HUES64 (cell line): ENCODE measurements around the gene TPBGL.

ENCODE experiments used
- H3K27ac ChIP-seq: 2 replicates; pipeline ENCODE4 v1.7.0; 2013; ENCODE audit warnings: low read depth, low read length, inconsistent platforms
- H3K27me3 ChIP-seq: 2 replicates; pipeline ENCODE4 v1.6.1; 2013; ENCODE audit warnings: mild to moderate bottlenecking, low read length; ENCODE audit not compliant: insufficient read depth
- H3K36me3 ChIP-seq: 2 replicates; pipeline ENCODE4 v1.6.1; 2013; ENCODE audit warnings: mild to moderate bottlenecking, low read length; ENCODE audit not compliant: insufficient read depth
- H3K4me1 ChIP-seq: 2 replicates; pipeline ENCODE4 v1.6.1; 2013; ENCODE audit warnings: mild to moderate bottlenecking, low read length, moderate library complexity; ENCODE audit not compliant: insufficient read depth
- H3K4me3 ChIP-seq: 2 replicates; pipeline ENCODE4 v1.5.1; 2013; ENCODE audit warnings: mild to moderate bottlenecking, low read length, moderate library complexity
- H3K9ac ChIP-seq: 2 replicates; pipeline ENCODE4 v1.6.1; 2013; ENCODE audit warnings: mild to moderate bottlenecking, low read depth, low read length
- H3K9me3 ChIP-seq: 2 replicates; pipeline ENCODE4 v1.6.1; 2013; ENCODE audit warnings: low read depth, low read length; ENCODE audit not compliant: insufficient read depth
- WGBS: fragments of 150-250, 120-280 bp; methylation state at CpG from one replicate; pipeline ENCODE4 v1.1.7; 2013; ENCODE audit warnings: missing lambda C conversion rate; 5-methylcytosine and 5-hydroxymethylcytosine counted together

Gene TPBGL

DNA sequence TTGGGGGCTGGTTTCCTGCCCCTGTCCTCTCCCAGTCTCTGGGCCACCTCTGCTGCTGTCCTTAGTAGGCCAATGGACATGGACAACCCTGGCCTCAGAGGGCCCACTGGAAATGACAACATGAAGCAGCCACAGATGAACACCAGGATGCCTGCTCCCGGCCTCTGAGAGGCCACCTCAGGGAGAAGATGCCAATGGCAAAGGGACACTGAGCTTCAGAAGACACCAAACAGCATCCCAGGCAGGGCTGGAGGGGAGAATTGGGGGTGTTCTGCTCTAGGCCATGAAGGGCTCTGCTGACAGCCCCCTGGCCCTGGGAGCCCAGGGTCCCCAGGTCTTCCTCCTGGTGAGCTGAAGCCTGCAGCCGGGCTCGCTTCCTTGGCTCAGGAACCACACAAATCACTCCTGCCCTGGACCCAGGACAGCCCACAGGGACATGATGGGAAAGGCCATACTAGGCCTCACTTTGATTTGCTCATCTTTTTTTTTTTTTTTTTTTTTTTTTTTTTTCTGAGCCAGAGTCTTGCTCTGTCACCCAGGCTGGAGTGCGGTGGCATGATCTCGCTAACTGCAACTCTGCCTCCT, 45.3 kb downstream of the TPBGL start:
- no peaks in the 10 kb centered on the region for H3K27me3 ChIP-seq
- H3K27ac ChIP-seq, result no peak overlapping the region
- H3K9me3 ChIP-seq, result no peaks in the 10 kb centered on the region
- H3K4me1 ChIP-seq, result peaks cover 3% of the 10 kb centered on the region; the same call in 1 of the 2 replicates
- H3K4me3 ChIP-seq, result no peak overlapping the region
- WGBS, result 94% methylated on average over 5 of the region's 5 CpGs
- peaks cover 16% of the 10 kb centered on the region for H3K36me3 ChIP-seq
- no peak overlapping the region for H3K9ac ChIP-seq

GRCh38 chr11:75286826-75287465, 46.4 kb downstream of the TPBGL start:
- Histone ChIP-seq H3K27ac (no peak overlapping the region), H3K36me3 (peaks cover 12% of the 10 kb centered on the region; the same call in 1 of the 2 replicates), H3K9ac (no peak overlapping the region), H3K27me3 (no peaks in the 10 kb centered on the region), H3K9me3 (no peaks in the 10 kb centered on the region), H3K4me1 (peaks cover 3% of the 10 kb centered on the region; the same call in 1 of the 2 replicates), H3K4me3 (no peak overlapping the region)
- 93% methylated on average over 14 of the region's 14 CpGs for WGBS

GRCh38 chr11:75287579-75287978, 47.0 kb downstream of the TPBGL start:
- H3K9me3 ChIP-seq, result no peaks in the 10 kb centered on the region
- peaks cover 3% of the 10 kb centered on the region; the same call in 1 of the 2 replicates for H3K4me1 ChIP-seq
- no peak overlapping the region for H3K27ac ChIP-seq
- H3K27me3 ChIP-seq, result no peaks in the 10 kb centered on the region
- WGBS, result 97% methylated on average over 17 of the region's 17 CpGs
- H3K4me3 ChIP-seq, result no peak overlapping the region
- no peak overlapping the region for H3K9ac ChIP-seq
- 0 out of 2 replicates have a peak, but pooled peaks cover 8% of the 10 kb centered on the region for H3K36me3 ChIP-seq

GRCh38 chr11:75289511-75289760, 48.9 kb downstream of the TPBGL start:
- H3K4me3 ChIP-seq, result no peak overlapping the region
- 95% methylated on average over 6 of the region's 6 CpGs for WGBS
- no peaks in the 10 kb centered on the region for H3K9me3 ChIP-seq
- H3K27me3 ChIP-seq, result no peaks in the 10 kb centered on the region
- no peaks in the 10 kb centered on the region for H3K4me1 ChIP-seq
- no peak overlapping the region for H3K27ac ChIP-seq
- no peak overlapping the region for H3K9ac ChIP-seq
- 0 out of 2 replicates have a peak, but pooled peaks cover 3% of the 10 kb centered on the region for H3K36me3 ChIP-seq

- Histone ChIP-seq H3K4me1 (no peaks in the 10 kb centered on the region), H3K9ac (no peak overlapping the region), H3K4me3 (no peak overlapping the region), H3K27ac (no peak overlapping the region), H3K9me3 (no peaks in the 10 kb centered on the region), H3K27me3 (no peaks in the 10 kb centered on the region), H3K36me3 (0 out of 2 replicates have a peak, but pooled peaks cover 2% of the 10 kb centered on the region)
- WGBS, result 93% methylated on average over 12 of the region's 12 CpGs
Observed at GRCh38 chr11:75289919-75290318, 49.3 kb downstream of the TPBGL start.

- no peak overlapping the region for H3K4me3 ChIP-seq
- no peak overlapping the region for H3K27ac ChIP-seq
- no peaks in the 10 kb centered on the region for H3K36me3 ChIP-seq
- WGBS, result 94% methylated on average over 6 of the region's 6 CpGs
- no peaks in the 10 kb centered on the region for H3K9me3 ChIP-seq
- H3K9ac ChIP-seq, result no peak overlapping the region
- no peaks in the 10 kb centered on the region for H3K27me3 ChIP-seq
- H3K4me1 ChIP-seq, result no peaks in the 10 kb centered on the region
Observed at GRCh38 chr11:75291741-75292140, 51.2 kb downstream of the TPBGL start.

GRCh38 chr11:75292943-75293342, 52.4 kb downstream of the TPBGL start:
- no peaks in the 10 kb centered on the region for H3K27me3 ChIP-seq
- WGBS, result 92% methylated on average over 3 of the region's 3 CpGs
- H3K27ac ChIP-seq, result no peak overlapping the region

More at GRCh38 chr11:75292943-75293342, 52.4 kb downstream of the TPBGL start:
- H3K4me3 ChIP-seq, result no peak overlapping the region
- no peak overlapping the region for H3K9ac ChIP-seq
- H3K9me3 ChIP-seq, result no peaks in the 10 kb centered on the region
- H3K36me3 ChIP-seq, result no peaks in the 10 kb centered on the region
- H3K4me1 ChIP-seq, result no peaks in the 10 kb centered on the region
